Peyer's patch (tissue), 4 donors: ENCODE measurements around the gene GPR141.

Source experiments
- POLR2A ChIP-seq, 2 donors: fragments of 450-650 bp; IDR thresholded peaks; one replicate each; pipeline ENCODE4 v1.5.1; 2017; ENCODE audit warnings: antibody characterized with exemption in 2 of 2, mild to moderate bottlenecking in 2 of 2, moderate library complexity in 2 of 2
- TF ChIP-seq, protein P1 (sequence below), 6 experiments: fragments of 450-650 bp in 4 of 6; fragments of 200-600 bp in 2 of 6; sonication (generic) in 1 of 6; IDR thresholded peaks; one replicate each; pipeline ENCODE4 v1.5.1; 2017 to 2019; ENCODE audit warnings: antibody characterized with exemption in 6 of 6, mild to moderate bottlenecking in 3 of 6, moderate library complexity in 1 of 6

DNA sequence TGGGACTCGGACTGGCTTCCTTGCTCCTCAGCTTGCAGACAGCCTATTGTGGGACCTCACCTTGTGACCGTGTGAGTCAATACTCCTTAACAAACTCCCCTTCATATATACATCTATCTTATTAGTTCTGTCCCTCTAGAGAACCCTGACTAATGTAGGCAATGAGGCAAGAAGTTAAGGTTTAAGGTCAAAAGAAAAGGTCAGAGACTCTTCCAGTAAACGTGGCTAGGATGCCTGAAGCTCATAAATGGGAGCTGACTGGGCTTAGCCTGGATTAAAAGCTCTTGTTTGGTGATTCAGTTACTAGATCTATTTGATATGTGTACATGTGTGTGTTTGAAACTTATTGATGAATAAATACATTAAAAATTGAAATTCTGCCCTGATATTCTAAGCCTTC, 10.6 kb upstream of the GPR141 start:
- TF ChIP-seq, protein P1, sequence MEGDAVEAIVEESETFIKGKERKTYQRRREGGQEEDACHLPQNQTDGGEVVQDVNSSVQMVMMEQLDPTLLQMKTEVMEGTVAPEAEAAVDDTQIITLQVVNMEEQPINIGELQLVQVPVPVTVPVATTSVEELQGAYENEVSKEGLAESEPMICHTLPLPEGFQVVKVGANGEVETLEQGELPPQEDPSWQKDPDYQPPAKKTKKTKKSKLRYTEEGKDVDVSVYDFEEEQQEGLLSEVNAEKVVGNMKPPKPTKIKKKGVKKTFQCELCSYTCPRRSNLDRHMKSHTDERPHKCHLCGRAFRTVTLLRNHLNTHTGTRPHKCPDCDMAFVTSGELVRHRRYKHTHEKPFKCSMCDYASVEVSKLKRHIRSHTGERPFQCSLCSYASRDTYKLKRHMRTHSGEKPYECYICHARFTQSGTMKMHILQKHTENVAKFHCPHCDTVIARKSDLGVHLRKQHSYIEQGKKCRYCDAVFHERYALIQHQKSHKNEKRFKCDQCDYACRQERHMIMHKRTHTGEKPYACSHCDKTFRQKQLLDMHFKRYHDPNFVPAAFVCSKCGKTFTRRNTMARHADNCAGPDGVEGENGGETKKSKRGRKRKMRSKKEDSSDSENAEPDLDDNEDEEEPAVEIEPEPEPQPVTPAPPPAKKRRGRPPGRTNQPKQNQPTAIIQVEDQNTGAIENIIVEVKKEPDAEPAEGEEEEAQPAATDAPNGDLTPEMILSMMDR (IDR thresholded peaks at IDR 0.05), result no peak
- no peak for TF ChIP-seq POLR2A (IDR thresholded peaks at IDR 0.05)
